OCI-LY1 (cell line): ENCODE data around the gene TOP1.

Experiments
- CTCF ChIP-seq: fragments of 200-600 bp; sonication (generic), shearing (Covaris generic); IDR thresholded peaks from 2 replicates; pipeline ENCODE4 v1.5.1; 2017; ENCODE audit warnings: mild to moderate bottlenecking, antibody characterized with exemption, low read length, moderate library complexity, mixed read lengths
- EZH2 ChIP-seq: fragments of 200-600 bp; sonication (generic), shearing (Covaris generic); IDR thresholded peaks from 2 replicates; pipeline ENCODE4 v1.8.0; 2017; ENCODE audit warnings: borderline replicate concordance, mixed run types, mild to moderate bottlenecking, antibody characterized with exemption, low read length, moderate library complexity, mixed read lengths

GRCh38 chr20:41028359-41029149 lies at the start of gene TOP1:
- no peak for TF ChIP-seq CTCF
- no peak for TF ChIP-seq EZH2
